HG02678 (cell line): ENCODE measurements around the gene USP8.
"Not testable (repeated sequence)": the region's sequence is repeated elsewhere in the genome, so short reads cannot be mapped to it uniquely, and the experiment has no call there.

ENCODE experiments used
- ATAC-seq: cut with Tn5 transposase; IDR thresholded peaks from one replicate; pipeline ENCODE4 v1.9.1; 2021; ENCODE audit warnings: mild to moderate bottlenecking, moderate library complexity; ENCODE audit not compliant: unreplicated experiment

USP8 gene

GRCh38 chr15:50438251-50438650, 14.0 kb downstream of the USP8 start:
- ATAC-seq, result no peak

GRCh38 chr15:50440932-50441331, 16.7 kb downstream of the USP8 start:
- ATAC-seq, result no peak

GRCh38 chr15:50452927-50453326, 28.7 kb downstream of the USP8 start:
- no peak for ATAC-seq

DNA sequence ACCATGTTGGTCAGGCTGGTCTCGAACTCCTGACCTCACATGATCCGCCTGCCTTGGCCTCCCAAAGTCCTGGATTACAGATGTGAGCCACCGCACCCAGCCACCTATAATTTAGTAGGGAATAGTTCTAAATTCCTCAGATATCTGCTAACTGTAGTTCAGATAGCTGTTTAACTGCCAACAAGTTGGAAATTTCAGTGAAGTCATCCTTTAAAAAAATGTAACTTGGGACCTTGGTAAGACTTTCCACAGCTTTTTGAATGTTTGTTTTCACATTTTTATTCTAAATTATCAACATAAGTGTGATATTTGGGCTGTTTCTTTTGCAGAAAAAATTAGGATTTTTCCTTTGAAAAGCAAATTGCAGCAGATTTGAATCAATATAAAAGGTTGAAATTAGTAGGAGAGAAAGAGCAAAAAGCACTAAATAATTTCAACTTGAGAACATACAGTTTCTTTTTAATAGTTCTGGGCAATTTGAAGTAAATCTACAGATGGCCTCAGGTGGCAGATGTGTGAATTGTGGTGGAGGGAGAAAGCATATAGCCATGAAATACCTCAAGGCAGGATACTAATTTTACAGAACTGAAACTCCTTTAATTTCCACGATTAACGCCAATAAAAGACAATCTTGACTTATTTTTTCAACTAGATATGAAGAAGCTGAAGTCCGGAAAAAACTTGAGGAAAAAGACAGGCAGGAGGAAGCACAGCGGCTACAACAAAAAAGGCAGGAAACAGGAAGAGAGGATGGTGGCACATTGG, 34.3 kb downstream of the USP8 start:
- ATAC-seq, result no peak

DNA sequence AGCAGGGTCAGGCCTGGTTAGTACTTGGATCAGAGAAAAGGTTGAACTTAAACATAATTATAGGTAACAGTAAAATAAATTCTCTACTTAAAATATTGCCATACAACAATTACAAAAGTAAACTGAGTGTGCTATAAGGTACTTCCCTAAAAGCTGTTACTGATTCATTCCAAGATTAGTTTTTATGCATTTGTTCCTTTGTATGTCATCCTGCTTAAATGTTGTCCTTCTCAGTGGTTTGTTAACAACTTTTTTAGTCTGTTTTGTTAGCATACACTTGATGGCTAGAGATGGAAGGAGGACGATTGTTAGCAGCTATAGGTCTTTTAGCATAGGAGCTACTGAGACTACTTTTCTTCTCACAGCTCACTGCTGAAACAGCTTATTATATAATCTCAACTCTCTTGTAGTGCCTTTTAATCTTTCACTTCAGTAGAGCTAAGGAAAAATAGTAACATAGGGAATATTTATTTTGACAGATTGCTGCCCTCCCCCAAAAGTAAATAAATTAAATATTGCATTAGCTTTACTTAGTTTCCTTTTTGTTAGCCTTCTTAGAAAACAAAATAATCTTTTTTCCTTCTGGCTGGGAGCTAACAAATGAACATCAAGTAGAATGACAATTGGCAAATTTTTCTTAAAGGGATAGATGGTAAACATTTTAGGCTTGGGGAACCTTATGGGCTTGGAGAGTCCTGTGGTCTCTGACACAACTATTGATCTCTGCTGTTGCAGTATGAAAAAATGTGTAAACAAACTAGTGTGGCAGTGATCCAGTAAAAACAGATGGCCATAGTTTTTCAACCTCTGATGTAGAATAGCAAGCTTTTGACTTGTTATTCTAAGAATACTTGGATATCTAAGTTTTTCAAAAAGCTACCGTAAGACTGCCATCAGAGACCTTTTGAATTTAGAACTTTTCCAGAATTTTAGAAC, 39.5 kb downstream of the USP8 start:
- ATAC-seq, result no peak

- no peak for ATAC-seq
These were observed 46.9 kb downstream of the USP8 start for GRCh38 chr15:50471072-50471471.

GRCh38 chr15:50476143-50476542, 51.9 kb downstream of the USP8 start:
- no peak for ATAC-seq

DNA sequence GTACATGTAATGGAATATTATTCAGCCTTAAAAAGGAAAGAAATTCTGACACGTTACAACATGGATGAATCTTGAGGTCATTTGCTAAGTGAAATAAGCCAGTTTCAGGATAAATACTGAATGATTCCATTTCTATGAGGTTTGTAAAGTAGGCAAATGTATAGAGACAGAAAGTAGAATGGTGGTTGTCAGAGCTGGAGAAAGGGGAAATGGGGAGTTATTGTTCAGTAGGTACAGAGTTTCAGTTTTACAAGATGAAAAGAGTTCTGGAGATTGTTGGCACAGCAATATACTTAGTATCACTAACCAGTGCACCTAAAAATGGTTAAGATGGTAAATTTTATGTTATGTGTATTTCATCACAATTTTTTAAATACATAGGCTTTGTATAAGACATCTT, 60.6 kb downstream of the USP8 start:
- ATAC-seq, result no peak

GRCh38 chr15:50485389-50485788, 61.2 kb downstream of the USP8 start:
- no peak for ATAC-seq

- ATAC-seq, result no peak
These were observed 63.1 kb downstream of the USP8 start for GRCh38 chr15:50487287-50487686.

GRCh38 chr15:50493625-50494024, 69.4 kb downstream of the USP8 start:
- no peak for ATAC-seq

DNA sequence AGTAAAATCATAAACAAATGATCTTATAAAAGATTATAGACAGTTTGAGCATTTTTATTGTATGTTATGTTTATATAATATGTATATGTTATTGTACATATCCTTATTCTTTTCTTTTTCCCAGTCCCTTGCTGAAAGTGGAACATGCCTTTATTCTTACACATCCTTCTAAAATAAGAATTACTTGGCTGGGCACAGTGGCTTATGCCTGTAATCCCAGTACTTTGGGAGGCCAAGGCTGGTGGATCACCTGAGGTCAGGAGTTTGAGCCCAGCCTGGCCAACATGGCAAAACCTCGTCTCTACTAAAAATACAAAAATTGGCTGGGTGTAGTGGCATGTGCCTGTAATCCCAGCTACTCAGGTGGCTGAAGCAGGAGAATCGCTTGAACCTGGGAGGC, 70.3 kb downstream of the USP8 start:
- ATAC-seq, result not testable (repeated sequence)

DNA sequence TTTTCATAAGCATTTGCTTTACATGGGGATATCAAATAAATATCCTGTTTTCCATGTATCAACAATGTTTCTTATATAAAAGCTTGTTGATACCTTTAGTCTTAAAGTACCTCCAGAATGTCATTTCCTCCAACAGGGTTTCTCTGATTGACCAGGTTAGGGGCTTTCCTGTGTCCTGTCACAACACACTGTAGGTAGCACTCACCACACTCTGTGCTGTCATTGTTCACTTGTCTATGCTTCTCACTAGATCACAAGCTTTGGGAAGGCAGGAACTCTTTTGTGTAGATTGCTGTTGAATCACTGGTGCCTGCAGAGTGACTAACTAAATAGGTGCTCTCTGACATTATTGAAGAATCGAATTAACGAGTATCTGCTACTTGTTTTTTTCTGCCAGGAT, 72.5 kb downstream of the USP8 start:
- ATAC-seq, result no peak

- ATAC-seq, result no peak
These were observed 76.1 kb downstream of the USP8 start for GRCh38 chr15:50500352-50500751.

- ATAC-seq, result no peak
These were observed 77.6 kb downstream of the USP8 start for GRCh38 chr15:50501815-50502214.

- ATAC-seq, result no peak
These were observed 78.9 kb downstream of the USP8 start for GRCh38 chr15:50503144-50503543.

GRCh38 chr15:50505656-50506055, 81.5 kb downstream of the USP8 start:
- not testable (repeated sequence) for ATAC-seq

GRCh38 chr15:50506121-50506520, 81.9 kb downstream of the USP8 start:
- no peak for ATAC-seq

DNA sequence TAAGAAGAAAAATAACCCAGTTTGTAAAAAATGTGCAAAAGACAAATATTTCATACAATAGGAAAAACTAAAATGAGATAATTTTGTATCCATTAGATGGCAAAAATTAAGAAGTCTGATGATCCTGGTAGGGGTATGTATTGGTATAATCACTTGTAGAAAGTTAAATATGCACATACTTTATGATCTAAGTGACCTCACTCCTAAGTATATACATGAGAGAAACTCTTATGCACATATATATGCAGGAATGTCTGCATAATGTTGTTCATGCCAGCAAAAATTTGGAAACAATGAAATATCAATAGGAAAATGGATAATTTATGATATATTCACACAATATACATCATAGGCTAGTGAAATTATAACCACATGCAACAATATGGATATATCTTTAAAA, 88.8 kb downstream of the USP8 start:
- no peak for ATAC-seq

GRCh38 chr15:50519740-50520425, 95.7 kb downstream of the USP8 start:
- no peak for ATAC-seq

DNA sequence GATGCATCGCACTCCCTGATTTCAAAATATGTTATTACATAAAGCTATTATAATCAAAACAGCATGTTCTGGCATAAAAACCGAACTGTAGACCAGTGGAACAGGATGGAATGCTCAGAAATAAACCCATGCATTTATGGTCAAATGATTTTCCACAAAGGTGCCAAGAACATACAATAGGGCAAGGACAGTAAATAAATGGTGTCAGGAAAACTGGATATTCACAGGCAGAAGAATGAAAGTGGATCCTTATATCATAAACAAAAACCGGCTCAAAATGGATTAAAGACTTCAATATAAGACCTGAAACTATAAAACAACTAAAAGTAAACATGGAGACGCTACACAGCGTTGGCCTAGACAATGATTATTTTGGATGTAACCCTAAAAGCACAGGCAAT, 99.6 kb downstream of the USP8 start:
- ATAC-seq, result no peak
